GM13976 (cell line): ENCODE data around the gene HELZ2.

Experiments
- DNase-seq: peaks from one replicate; pipeline ENCODE4 v3.0.0; 2012; ENCODE audit warnings: low spot score
- in situ Hi-C: fragments of 300-500 bp; cut with MboI; formaldehyde crosslinking; loops from one replicate; pipeline ENCODE4 v1.12.0; 2022; ENCODE audit warnings: low sequenced_read_pairs, mixed read lengths, inconsistent platforms; ENCODE audit not compliant: unreplicated experiment
- TF ChIP-seq, protein P1 (sequence below): IDR thresholded peaks from 2 replicates; pipeline ENCODE4 v1.5.1; 2012; ENCODE audit warnings: borderline replicate concordance, mild to moderate bottlenecking; ENCODE audit not compliant: insufficient read depth; ENCODE audit errors: extremely low read depth, missing control alignments, control extremely low read depth

Gene HELZ2

GRCh38 chr20:63543131-63543530, 30.9 kb downstream of the HELZ2 start:
- in situ Hi-C loops = loop anchor here (25.0 kb wide), 1 partner anchor 319 kb away; the partner anchor contains the start of genes ABHD16B and TPD52L2
- TF ChIP-seq, protein P1, sequence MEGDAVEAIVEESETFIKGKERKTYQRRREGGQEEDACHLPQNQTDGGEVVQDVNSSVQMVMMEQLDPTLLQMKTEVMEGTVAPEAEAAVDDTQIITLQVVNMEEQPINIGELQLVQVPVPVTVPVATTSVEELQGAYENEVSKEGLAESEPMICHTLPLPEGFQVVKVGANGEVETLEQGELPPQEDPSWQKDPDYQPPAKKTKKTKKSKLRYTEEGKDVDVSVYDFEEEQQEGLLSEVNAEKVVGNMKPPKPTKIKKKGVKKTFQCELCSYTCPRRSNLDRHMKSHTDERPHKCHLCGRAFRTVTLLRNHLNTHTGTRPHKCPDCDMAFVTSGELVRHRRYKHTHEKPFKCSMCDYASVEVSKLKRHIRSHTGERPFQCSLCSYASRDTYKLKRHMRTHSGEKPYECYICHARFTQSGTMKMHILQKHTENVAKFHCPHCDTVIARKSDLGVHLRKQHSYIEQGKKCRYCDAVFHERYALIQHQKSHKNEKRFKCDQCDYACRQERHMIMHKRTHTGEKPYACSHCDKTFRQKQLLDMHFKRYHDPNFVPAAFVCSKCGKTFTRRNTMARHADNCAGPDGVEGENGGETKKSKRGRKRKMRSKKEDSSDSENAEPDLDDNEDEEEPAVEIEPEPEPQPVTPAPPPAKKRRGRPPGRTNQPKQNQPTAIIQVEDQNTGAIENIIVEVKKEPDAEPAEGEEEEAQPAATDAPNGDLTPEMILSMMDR = no peak

GRCh38 chr20:63542696-63543095, 31.3 kb downstream of the HELZ2 start:
- peak; percentile 89 for DNase-seq
- TF ChIP-seq, protein P1 = peak; percentile 4
- in situ Hi-C loops = loop anchor here (25.0 kb wide), 1 partner anchor 320 kb away; the partner anchor contains the start of genes ABHD16B and TPD52L2

More at GRCh38 chr20:63543131-63543530, 30.9 kb downstream of the HELZ2 start:
- DNase-seq = no peak

- in situ Hi-C loops = loop anchor here (25.0 kb wide), 1 partner anchor 320 kb away; the partner anchor contains the start of genes ABHD16B and TPD52L2
- DNase-seq = no peak
- TF ChIP-seq, protein P1 = no peak
Observed at GRCh38 chr20:63542031-63542559, 31.9 kb downstream of the HELZ2 start.

GRCh38 chr20:63541371-63541770, 32.7 kb downstream of the HELZ2 start:
- no peak for DNase-seq
- TF ChIP-seq, protein P1 = no peak
- in situ Hi-C loops = loop anchor here (25.0 kb wide), 1 partner anchor 321 kb away; the partner anchor contains the start of genes ABHD16B and TPD52L2

GRCh38 chr20:63540417-63541186, 33.4 kb downstream of the HELZ2 start:
- DNase-seq = no peak
- in situ Hi-C loops = loop anchor here (25.0 kb wide), 1 partner anchor 322 kb away; the partner anchor contains the start of genes ABHD16B and TPD52L2
- TF ChIP-seq, protein P1 = no peak

GRCh38 chr20:63539441-63540370, 34.3 kb downstream of the HELZ2 start:
- no peak for DNase-seq
- in situ Hi-C loops = loop anchor here (25.0 kb wide), 1 partner anchor 323 kb away; the partner anchor contains the start of genes ABHD16B and TPD52L2
- TF ChIP-seq, protein P1 = no peak
